OCI-LY3 (cell line): ENCODE data around the gene H19.

ENCODE experiments used
- EZH2phosphoT487 ChIP-seq: fragments of 200-600 bp; shearing (Covaris generic); IDR thresholded peaks from 2 replicates; pipeline ENCODE4 v1.6.1; 2018; ENCODE audit warnings: antibody characterized with exemption, mixed run types, low read depth
- TF ChIP-seq, protein P1 (sequence below): fragments of 200-600, 300-600 bp; sonication (generic); IDR thresholded peaks from 2 replicates; pipeline ENCODE4 v1.5.1; 2014; ENCODE audit warnings: antibody characterized with exemption, low read length, low read depth

DNA sequence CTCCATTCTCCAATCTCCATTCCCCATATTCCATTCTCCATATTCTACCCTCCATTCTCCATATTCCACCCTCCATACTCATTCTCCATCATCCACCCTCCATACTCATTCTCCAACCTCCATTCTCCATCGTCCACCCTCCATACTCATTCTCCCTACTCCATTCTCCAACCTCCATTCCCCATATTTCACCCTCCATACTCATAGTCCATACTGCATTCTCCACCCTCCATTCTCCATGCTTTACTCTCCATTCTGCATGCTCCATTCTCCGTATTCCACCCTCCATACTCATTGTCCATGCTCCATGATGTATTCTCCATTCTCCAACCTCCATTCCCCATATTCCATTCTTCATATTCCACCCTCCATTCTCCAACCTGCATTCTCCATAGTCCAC is 44.3 kb upstream of the H19 start:
- TF ChIP-seq, protein P1, sequence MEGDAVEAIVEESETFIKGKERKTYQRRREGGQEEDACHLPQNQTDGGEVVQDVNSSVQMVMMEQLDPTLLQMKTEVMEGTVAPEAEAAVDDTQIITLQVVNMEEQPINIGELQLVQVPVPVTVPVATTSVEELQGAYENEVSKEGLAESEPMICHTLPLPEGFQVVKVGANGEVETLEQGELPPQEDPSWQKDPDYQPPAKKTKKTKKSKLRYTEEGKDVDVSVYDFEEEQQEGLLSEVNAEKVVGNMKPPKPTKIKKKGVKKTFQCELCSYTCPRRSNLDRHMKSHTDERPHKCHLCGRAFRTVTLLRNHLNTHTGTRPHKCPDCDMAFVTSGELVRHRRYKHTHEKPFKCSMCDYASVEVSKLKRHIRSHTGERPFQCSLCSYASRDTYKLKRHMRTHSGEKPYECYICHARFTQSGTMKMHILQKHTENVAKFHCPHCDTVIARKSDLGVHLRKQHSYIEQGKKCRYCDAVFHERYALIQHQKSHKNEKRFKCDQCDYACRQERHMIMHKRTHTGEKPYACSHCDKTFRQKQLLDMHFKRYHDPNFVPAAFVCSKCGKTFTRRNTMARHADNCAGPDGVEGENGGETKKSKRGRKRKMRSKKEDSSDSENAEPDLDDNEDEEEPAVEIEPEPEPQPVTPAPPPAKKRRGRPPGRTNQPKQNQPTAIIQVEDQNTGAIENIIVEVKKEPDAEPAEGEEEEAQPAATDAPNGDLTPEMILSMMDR, result no peak
- TF ChIP-seq EZH2phosphoT487, result no peak
